H1 (cell line): ENCODE measurements around the gene NTNG2.

Source experiments
- EZH2 ChIP-seq: fragments of 200-600 bp; sonication (generic); IDR thresholded peaks from 2 replicates; pipeline ENCODE4 v1.7.1; 2012; ENCODE audit warnings: low read depth, mild to moderate bottlenecking, moderate library complexity, low read length, inconsistent platforms; ENCODE audit not compliant: severe bottlenecking
- SP2 ChIP-seq: IDR thresholded peaks from 2 replicates; pipeline ENCODE4 v1.6.1; 2012; ENCODE audit warnings: mild to moderate bottlenecking, low read length, inconsistent platforms
- TF ChIP-seq, protein P1 (sequence below): IDR thresholded peaks from 2 replicates; pipeline ENCODE4 v1.6.1; 2011; ENCODE audit warnings: low read depth, mild to moderate bottlenecking, low read length; ENCODE audit not compliant: insufficient read depth

DNA sequence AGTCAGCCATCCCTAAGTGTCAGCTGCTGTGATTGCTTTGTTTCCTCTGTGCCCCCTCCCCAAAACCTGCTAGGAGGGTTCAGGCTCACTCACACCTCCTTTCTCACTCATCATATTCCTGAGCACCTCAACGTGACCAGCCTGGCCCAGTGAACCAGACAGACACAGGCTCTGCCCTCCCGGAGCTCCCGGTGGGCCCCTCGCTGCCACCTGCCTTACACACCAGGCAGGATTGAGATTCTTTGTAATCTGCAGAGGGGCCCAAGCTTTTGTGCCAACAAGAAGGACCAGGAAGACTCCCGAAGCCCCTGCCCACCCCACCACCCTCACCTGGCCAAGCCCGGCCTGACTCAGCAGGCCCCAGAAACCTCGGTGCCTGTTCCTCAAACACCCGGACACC is 87.8 kb downstream of the NTNG2 start:
- TF ChIP-seq SP2 (no peak), EZH2 (no peak)
- TF ChIP-seq, protein P1, sequence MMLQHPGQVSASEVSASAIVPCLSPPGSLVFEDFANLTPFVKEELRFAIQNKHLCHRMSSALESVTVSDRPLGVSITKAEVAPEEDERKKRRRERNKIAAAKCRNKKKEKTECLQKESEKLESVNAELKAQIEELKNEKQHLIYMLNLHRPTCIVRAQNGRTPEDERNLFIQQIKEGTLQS, result no peak
